IPS-15b (cell line): ENCODE results near the gene NXN.

Experiments
- H3K27me3 ChIP-seq: one replicate; pipeline ENCODE4 v1.6.1; 2013; ENCODE audit warnings: low read length; ENCODE audit not compliant: control insufficient read depth, insufficient read depth
- H3K36me3 ChIP-seq: one replicate; pipeline ENCODE4 v1.6.1; 2013; ENCODE audit warnings: low read length; ENCODE audit not compliant: control insufficient read depth, insufficient read depth
- H3K4me1 ChIP-seq: one replicate; pipeline ENCODE4 v1.6.1; 2013; ENCODE audit warnings: mild to moderate bottlenecking, low read length; ENCODE audit not compliant: control insufficient read depth, insufficient read depth
- H3K4me3 ChIP-seq: one replicate; pipeline ENCODE4 v1.5.1; 2013; ENCODE audit warnings: low read depth, low read length
- H3K9ac ChIP-seq: one replicate; pipeline ENCODE4 v1.6.1; 2013; ENCODE audit warnings: low read depth, mild to moderate bottlenecking, low read length
- H3K9me3 ChIP-seq: one replicate; pipeline ENCODE4 v1.6.1; 2013; ENCODE audit warnings: mild to moderate bottlenecking, low read length; ENCODE audit not compliant: control insufficient read depth, insufficient read depth

NXN gene

GRCh38 chr17:1011760-1012735 is 32.5 kb upstream of the NXN start:
- Histone ChIP-seq H3K4me1 (no peaks in the 10 kb centered on the region), H3K27me3 (no peaks in the 10 kb centered on the region), H3K9ac (no peak overlapping the region), H3K9me3 (no peaks in the 10 kb centered on the region), H3K4me3 (no peak overlapping the region), H3K36me3 (peaks cover 8% of the 10 kb centered on the region)

- Histone ChIP-seq H3K27me3 (no peaks in the 10 kb centered on the region), H3K4me1 (no peaks in the 10 kb centered on the region), H3K9ac (no peak overlapping the region), H3K9me3 (no peaks in the 10 kb centered on the region), H3K4me3 (no peak overlapping the region), H3K36me3 (peaks cover 8% of the 10 kb centered on the region)
These were observed 31.6 kb upstream of the NXN start for GRCh38 chr17:1011138-1011537.

DNA sequence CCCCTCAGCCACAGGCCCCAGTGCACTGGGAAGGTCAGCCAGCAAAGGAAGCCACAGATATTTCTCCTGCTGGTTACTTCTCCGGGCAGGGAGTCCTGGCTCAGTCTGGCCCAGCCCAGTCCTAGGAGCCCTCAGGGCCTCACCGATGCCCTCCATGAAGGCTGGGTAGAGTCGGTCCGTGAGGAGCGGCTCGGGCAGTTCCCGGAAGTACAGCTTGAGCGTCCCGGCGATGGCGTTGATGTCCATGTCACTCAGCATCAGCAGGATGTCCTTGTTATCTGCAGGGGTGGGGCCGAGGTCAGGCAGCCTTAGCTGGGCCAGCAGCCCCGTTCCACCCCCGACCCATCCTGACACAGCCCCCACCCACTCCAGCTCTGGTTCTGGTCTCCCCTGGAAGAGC is 31.0 kb upstream of the NXN start:
- Histone ChIP-seq H3K36me3 (peaks cover 8% of the 10 kb centered on the region), H3K4me3 (no peak overlapping the region), H3K9me3 (no peaks in the 10 kb centered on the region), H3K4me1 (no peaks in the 10 kb centered on the region), H3K9ac (no peak overlapping the region), H3K27me3 (no peaks in the 10 kb centered on the region)

DNA sequence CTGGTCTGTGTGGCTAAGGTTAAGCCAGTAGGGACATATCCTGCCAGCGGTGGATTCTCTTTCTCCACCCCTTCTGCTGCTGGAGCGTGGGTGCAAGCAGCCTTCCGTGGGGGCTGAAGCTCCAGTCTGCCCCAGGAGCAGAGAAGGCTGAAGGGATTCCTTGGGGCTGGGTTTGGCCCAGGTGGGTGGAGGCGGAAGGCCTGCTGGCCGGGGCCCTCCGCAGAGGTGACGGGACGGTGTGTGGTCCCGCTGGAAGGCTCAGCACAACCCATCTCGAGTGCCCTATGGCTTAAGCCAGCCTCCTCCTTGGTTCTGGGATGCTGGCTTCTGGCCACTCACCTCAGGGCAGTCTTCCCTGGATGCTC is 30.5 kb upstream of the NXN start:
- Histone ChIP-seq H3K27me3 (no peaks in the 10 kb centered on the region), H3K9ac (no peak overlapping the region), H3K9me3 (no peaks in the 10 kb centered on the region), H3K4me3 (no peak overlapping the region), H3K4me1 (no peaks in the 10 kb centered on the region), H3K36me3 (peaks cover 13% of the 10 kb centered on the region)

- peaks cover 14% of the 10 kb centered on the region for H3K36me3 ChIP-seq
- H3K27me3 ChIP-seq = no peaks in the 10 kb centered on the region
- no peaks in the 10 kb centered on the region for H3K9me3 ChIP-seq
- H3K4me1 ChIP-seq = no peaks in the 10 kb centered on the region
- no peak overlapping the region for H3K9ac ChIP-seq
- no peak overlapping the region for H3K4me3 ChIP-seq
These were observed 29.9 kb upstream of the NXN start for GRCh38 chr17:1009229-1010085.

GRCh38 chr17:1008008-1008761 is 28.6 kb upstream of the NXN start:
- Histone ChIP-seq H3K27me3 (no peaks in the 10 kb centered on the region), H3K36me3 (peaks cover 14% of the 10 kb centered on the region), H3K9me3 (no peaks in the 10 kb centered on the region), H3K4me1 (no peaks in the 10 kb centered on the region), H3K4me3 (no peak overlapping the region), H3K9ac (no peak overlapping the region)

DNA sequence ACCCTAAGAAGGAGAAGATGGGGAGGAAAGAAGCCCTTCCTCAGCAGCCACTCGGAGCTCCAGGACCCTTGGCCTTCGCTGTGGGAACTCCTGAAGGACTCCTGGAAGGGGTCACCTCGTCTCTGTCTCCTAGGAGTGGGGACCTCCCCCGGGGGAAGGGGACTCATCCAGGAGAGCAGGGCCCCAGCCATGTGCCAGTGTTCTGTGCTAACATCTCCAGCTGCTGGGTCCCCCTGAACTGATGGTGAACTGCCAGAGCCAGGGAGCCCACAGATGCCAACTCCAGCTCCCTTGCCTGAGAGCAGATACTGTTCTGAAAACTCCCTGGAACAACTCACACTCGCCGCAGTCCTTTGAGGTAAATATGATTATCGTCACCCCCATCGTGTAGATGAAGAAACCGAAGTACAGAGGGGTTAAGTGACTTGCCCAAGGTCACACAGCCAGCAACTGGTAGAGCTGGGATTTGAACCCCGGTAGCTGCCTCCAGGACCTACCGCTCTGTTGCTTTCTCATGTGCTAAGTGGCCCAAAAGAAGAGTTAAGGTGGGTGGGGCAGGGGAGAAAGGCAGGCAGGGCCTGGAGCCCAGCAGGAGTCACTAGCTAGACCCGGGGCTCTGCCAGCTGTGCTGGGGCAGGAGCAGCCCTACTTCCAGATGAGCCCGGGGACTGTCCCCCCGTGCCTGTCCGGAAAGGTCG is 27.9 kb upstream of the NXN start:
- Histone ChIP-seq H3K9me3 (no peaks in the 10 kb centered on the region), H3K4me3 (no peak overlapping the region), H3K27me3 (no peaks in the 10 kb centered on the region), H3K4me1 (no peaks in the 10 kb centered on the region), H3K36me3 (peaks cover 14% of the 10 kb centered on the region), H3K9ac (no peak overlapping the region)

DNA sequence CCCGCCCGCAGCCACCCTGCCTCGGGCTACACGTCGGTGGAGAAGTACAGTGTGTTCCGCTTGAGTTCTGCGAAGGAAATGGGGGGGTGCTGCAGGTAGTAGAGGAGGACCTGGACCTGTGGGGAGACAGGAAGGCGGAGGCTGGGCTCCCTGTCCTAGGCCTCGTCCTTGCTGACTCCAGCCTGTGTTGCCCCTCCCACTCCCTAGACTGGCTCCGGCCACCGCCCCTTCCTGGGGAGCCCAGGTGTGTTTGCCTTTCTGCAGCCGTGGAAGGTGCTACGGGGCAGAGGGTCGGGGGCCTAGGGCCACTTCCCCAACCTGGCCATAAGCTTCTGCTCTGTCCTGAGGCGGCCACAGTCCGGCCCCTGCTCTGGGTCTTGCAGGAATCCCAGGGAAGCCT is 26.5 kb upstream of the NXN start:
- Histone ChIP-seq H3K9me3 (no peaks in the 10 kb centered on the region), H3K27me3 (no peaks in the 10 kb centered on the region), H3K36me3 (peaks cover 27% of the 10 kb centered on the region), H3K4me1 (no peaks in the 10 kb centered on the region), H3K9ac (no peak overlapping the region), H3K4me3 (no peak overlapping the region)

GRCh38 chr17:1005361-1005946 is 25.9 kb upstream of the NXN start:
- Histone ChIP-seq H3K36me3 (peaks cover 29% of the 10 kb centered on the region), H3K27me3 (no peaks in the 10 kb centered on the region)

GRCh38 chr17:1004769-1005295 is 25.3 kb upstream of the NXN start:
- Histone ChIP-seq H3K4me1 (no peaks in the 10 kb centered on the region), H3K36me3 (peaks cover 26% of the 10 kb centered on the region), H3K9me3 (no peaks in the 10 kb centered on the region), H3K9ac (no peak overlapping the region), H3K27me3 (no peaks in the 10 kb centered on the region), H3K4me3 (no peak overlapping the region)

More at GRCh38 chr17:1005361-1005946, 25.9 kb upstream of the NXN start:
- Histone ChIP-seq H3K4me1 (no peaks in the 10 kb centered on the region), H3K9me3 (no peaks in the 10 kb centered on the region), H3K4me3 (no peak overlapping the region), H3K9ac (no peak overlapping the region)
